GM23248 (cell line): ENCODE results near the gene GRM7. TPM values are rescaled to one million over a fixed set of nuclear protein-coding genes. Genes with fewer than 3 reads are reported as not detected.

Experiments used
- DNase-seq: peaks from one replicate; pipeline ENCODE4 v3.0.0-alpha.2; 2015
- H2AFZ ChIP-seq: fragments of 200-600 bp; sonication (generic); 2 replicates; pipeline ENCODE4 v1.6.1; 2016; ENCODE audit warnings: antibody characterized with exemption
- H3F3A ChIP-seq: fragments of 200-600 bp; sonication (generic); 2 replicates; pipeline ENCODE4 v1.6.1; 2016; ENCODE audit warnings: mild to moderate bottlenecking, antibody characterized with exemption, mixed run types; ENCODE audit not compliant: insufficient read depth
- H3K27ac ChIP-seq: fragments of 200-600 bp; sonication (generic); 2 replicates; pipeline ENCODE4 v1.5.1; 2016; ENCODE audit warnings: mild to moderate bottlenecking
- H3K27me3 ChIP-seq: fragments of 200-600 bp; sonication (generic); replicated peaks from 2 replicates; pipeline ENCODE4 v1.6.1; 2016; ENCODE audit warnings: mild to moderate bottlenecking; ENCODE audit not compliant: insufficient read depth
- H3K36me3 ChIP-seq: fragments of 200-600 bp; sonication (generic); 2 replicates; pipeline ENCODE4 v1.6.1; 2016; ENCODE audit warnings: low read depth, mild to moderate bottlenecking
- H3K4me1 ChIP-seq: fragments of 200-600 bp; sonication (generic); 2 replicates; pipeline ENCODE4 v1.6.1; 2016; ENCODE audit warnings: mild to moderate bottlenecking; ENCODE audit not compliant: insufficient read depth
- H3K4me2 ChIP-seq: fragments of 200-600 bp; sonication (generic); one replicate; pipeline ENCODE4 v1.6.1; 2016; ENCODE audit warnings: mild to moderate bottlenecking; ENCODE audit not compliant: unreplicated experiment
- H3K4me3 ChIP-seq: fragments of 200-600 bp; sonication (generic); 2 replicates; pipeline ENCODE4 v1.5.1; 2016; ENCODE audit warnings: mild to moderate bottlenecking
- H3K79me2 ChIP-seq: fragments of 200-600 bp; sonication (generic); 2 replicates; pipeline ENCODE4 v1.6.1; 2016; ENCODE audit warnings: mild to moderate bottlenecking; ENCODE audit not compliant: insufficient read depth
- H3K9ac ChIP-seq: fragments of 200-600 bp; sonication (generic); 2 replicates; pipeline ENCODE4 v1.6.1; 2016; ENCODE audit warnings: mild to moderate bottlenecking
- H3K9me2 ChIP-seq: fragments of 200-600 bp; sonication (generic); 2 replicates; pipeline ENCODE4 v1.6.1; 2016; ENCODE audit warnings: mixed run types, mild to moderate bottlenecking, moderate library complexity; ENCODE audit not compliant: insufficient read depth
- H3K9me3 ChIP-seq: fragments of 200-600 bp; sonication (generic); one replicate; pipeline ENCODE4 v1.6.1; 2017; ENCODE audit warnings: low read depth
- H4K20me1 ChIP-seq: fragments of 200-600 bp; sonication (generic); 2 replicates; pipeline ENCODE4 v1.6.0; 2016; ENCODE audit not compliant: insufficient read depth
- EZH2 ChIP-seq: fragments of 200-600 bp; sonication (generic); IDR thresholded peaks from 2 replicates; pipeline ENCODE4 v1.6.1; 2018; ENCODE audit warnings: antibody characterized with exemption, mild to moderate bottlenecking; ENCODE audit not compliant: insufficient read depth, poor library complexity, severe bottlenecking
- EZH2phosphoT487 ChIP-seq: fragments of 200-600 bp; sonication (generic); IDR thresholded peaks from 2 replicates; pipeline ENCODE4 v1.6.1; 2018; ENCODE audit warnings: antibody characterized with exemption, moderate library complexity, mild to moderate bottlenecking, low read depth; ENCODE audit not compliant: insufficient read depth
- WGBS, 2 experiments: methylation state at CpG; one replicate each; pipeline ENCODE4 v1.1.6; 2015 to 2017; ENCODE audit warnings: low lambda C conversion rate in 2 of 2, low coverage in 1 of 2; ENCODE audit errors: missing lambda C conversion rate in 2 of 2; 5-methylcytosine and 5-hydroxymethylcytosine counted together
- in situ Hi-C: fragments of 300-500 bp; cut with MboI; formaldehyde crosslinking; loops from 2 replicates; pipeline ENCODE4 v1.15.0; 2020
- polyA plus RNA-seq: library from polyadenylated mRNA; unstranded; fragments of >200 nt; fragmentation: Nextera tagmentation; extraction: Ambion mirVana; gene quantifications from 2 replicates; pipeline ENCODE4 v1.2.1, GENCODE V29; 2016
- total RNA-seq: library from RNA; depleted of rRNA; stranded (reverse); fragments of >200 nt; shearing (Covaris generic); gene quantifications from 2 replicates; pipeline ENCODE4 v1.2.3, GENCODE V29; 2014

The GRM7 gene
- total and polyA plus RNA-seq, 2 experiments from 2014 or later = not detected

DNA sequence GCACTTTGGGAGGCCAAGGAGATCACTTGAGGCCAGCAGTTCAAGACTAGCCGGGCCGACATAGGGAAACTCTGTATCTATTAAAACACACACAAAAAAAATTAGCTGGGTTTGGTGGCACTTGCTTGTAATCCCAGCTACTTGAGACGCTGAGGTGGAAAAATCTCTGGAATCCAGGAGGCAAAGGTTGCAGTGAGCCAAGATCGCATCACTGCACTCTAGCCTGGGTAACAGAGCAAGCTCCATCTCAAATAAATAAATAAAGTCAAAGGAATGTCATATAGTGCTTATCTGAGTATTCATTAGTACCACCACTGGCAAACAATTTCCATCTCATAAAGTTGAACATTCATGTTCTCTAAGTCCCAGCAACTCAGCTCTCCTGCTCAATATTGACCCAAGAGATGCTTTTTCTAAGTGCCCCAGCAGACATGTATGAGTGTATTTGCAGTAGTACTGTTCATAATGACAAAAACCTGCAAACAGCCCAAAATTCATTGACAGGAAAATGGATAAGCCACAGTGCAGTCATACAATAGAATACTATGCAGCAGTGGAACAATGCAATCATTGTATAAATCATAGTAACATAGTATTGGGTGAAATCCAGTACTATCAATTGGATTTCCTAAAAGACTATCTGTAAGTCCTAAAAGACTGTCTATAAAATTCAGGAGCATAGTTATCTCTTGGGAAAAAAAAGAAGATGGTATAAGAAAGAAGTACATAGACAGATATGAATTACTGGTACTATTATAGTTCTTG lies 889.2 kb downstream of the GRM7 start:
- H3K36me3 ChIP-seq = no peaks in the 10 kb centered on the region
- no peak overlapping the region for H2AFZ ChIP-seq
- no peak overlapping the region for H3K4me2 ChIP-seq
- no peaks in the 10 kb centered on the region for H3K79me2 ChIP-seq
- in situ Hi-C loops = no loop called here
- H3K9me3 ChIP-seq = no peaks in the 10 kb centered on the region
- H3K27me3 ChIP-seq = no peaks in the 10 kb centered on the region
- no peak for TF ChIP-seq EZH2
- TF ChIP-seq EZH2phosphoT487 = no peak
- H3K4me3 ChIP-seq = no peak overlapping the region
- no peaks in the 10 kb centered on the region for H4K20me1 ChIP-seq
- no peaks in the 10 kb centered on the region for H3K9me2 ChIP-seq
- no peak overlapping the region for H3K9ac ChIP-seq
- 58 to 61% methylated on average over 4 of the region's 4 CpGs for WGBS, 2 experiments
- no peak overlapping the region for H3K27ac ChIP-seq
- DNase-seq = no peak
- H3F3A ChIP-seq = no peaks in the 10 kb centered on the region
- no peaks in the 10 kb centered on the region for H3K4me1 ChIP-seq

- Histone ChIP-seq H3K4me3 (no peak overlapping the region), H3F3A (no peaks in the 10 kb centered on the region), H3K36me3 (no peaks in the 10 kb centered on the region), H3K9ac (no peak overlapping the region), H3K27me3 (no peaks in the 10 kb centered on the region), H4K20me1 (no peaks in the 10 kb centered on the region), H3K4me2 (no peak overlapping the region), H3K79me2 (no peaks in the 10 kb centered on the region), H3K9me2 (no peaks in the 10 kb centered on the region), H3K27ac (no peak overlapping the region), H2AFZ (no peak overlapping the region), H3K4me1 (no peaks in the 10 kb centered on the region), H3K9me3 (no peaks in the 10 kb centered on the region)
- TF ChIP-seq EZH2phosphoT487 (no peak), EZH2 (no peak)
- WGBS, 2 experiments = 0 to 14% methylated on average over 1 of the region's 1 CpG
- in situ Hi-C loops = no loop called here
- no peak for DNase-seq
Measured at GRCh38 chr3:7752005-7752404, 891.1 kb downstream of the GRM7 start.

DNA sequence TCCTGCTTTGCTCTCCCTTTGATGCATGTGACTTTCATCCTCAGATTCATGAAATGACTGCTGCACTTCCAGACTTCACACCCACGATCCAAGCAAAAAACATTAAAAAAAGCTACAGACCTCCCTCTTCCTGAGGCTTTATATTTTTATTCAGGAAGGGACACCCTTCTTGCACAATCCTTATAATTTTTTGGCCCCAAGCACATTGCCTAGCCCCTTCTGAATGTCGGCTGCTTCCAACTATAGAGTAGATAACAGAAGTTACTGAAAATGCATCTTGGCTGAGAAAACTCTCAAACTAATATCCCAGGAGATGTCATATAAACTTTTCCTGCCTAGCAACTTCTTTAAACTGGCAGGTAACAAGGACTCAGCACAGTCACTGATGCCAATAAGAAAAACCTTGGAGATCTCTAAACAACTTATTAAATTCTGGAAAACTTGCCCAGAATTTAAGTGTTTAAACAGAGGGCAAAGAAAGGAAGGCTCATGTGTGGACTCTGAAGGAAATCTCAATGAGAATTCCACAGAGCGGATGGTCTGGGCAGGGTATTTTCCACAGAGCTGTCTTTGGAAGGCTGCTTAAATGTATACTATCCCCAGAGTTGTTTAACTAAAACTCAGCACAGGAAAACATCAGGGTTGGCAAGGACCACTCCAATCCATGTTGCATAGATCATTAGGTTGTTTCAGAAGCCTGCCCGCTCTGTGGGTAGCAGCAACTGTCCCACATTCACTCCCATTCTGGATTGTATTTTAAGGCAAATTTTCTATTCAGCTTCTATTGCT lies 893.9 kb downstream of the GRM7 start:
- Histone ChIP-seq H3K4me2 (no peak overlapping the region), H3K9ac (no peak overlapping the region), H3K27ac (no peak overlapping the region), H3K9me2 (no peaks in the 10 kb centered on the region), H3K27me3 (no peaks in the 10 kb centered on the region), H2AFZ (no peak overlapping the region), H4K20me1 (no peaks in the 10 kb centered on the region), H3K36me3 (no peaks in the 10 kb centered on the region), H3F3A (no peaks in the 10 kb centered on the region), H3K79me2 (no peaks in the 10 kb centered on the region), H3K4me3 (no peak overlapping the region), H3K4me1 (no peaks in the 10 kb centered on the region), H3K9me3 (no peaks in the 10 kb centered on the region)
- TF ChIP-seq EZH2 (no peak), EZH2phosphoT487 (no peak)
- in situ Hi-C loops = no loop called here
- no peak for DNase-seq
- WGBS, 2 experiments = 17 to 18% methylated on average over 4 of the region's 4 CpGs

- no peaks in the 10 kb centered on the region for H3K9me3 ChIP-seq
- TF ChIP-seq EZH2phosphoT487 = no peak
- no peak for TF ChIP-seq EZH2
- in situ Hi-C loops = no loop called here
- no peaks in the 10 kb centered on the region for H3K9me2 ChIP-seq
- H3K79me2 ChIP-seq = no peaks in the 10 kb centered on the region
- DNase-seq = no peak
- H3K4me2 ChIP-seq = no peak overlapping the region
- no peaks in the 10 kb centered on the region for H3K4me1 ChIP-seq
- no peak overlapping the region for H3K27ac ChIP-seq
- no peak overlapping the region for H2AFZ ChIP-seq
- no peaks in the 10 kb centered on the region for H3F3A ChIP-seq
- 47 to 52% methylated on average over 7 of the region's 7 CpGs for WGBS, 2 experiments
- H3K36me3 ChIP-seq = no peaks in the 10 kb centered on the region
- H3K9ac ChIP-seq = no peak overlapping the region
- H4K20me1 ChIP-seq = no peaks in the 10 kb centered on the region
- H3K4me3 ChIP-seq = no peak overlapping the region
- H3K27me3 ChIP-seq = no peaks in the 10 kb centered on the region
Measured at GRCh38 chr3:7759630-7760029, 898.7 kb downstream of the GRM7 start.
